ENCODE results near the gene TMEM95. TPM values are rescaled to one million over a fixed set of nuclear protein-coding genes. Genes with fewer than 3 reads are reported as not detected.

Gene TMEM95
- total and polyA plus RNA-seq, 10 of the 15 experiments (the other 5 are each of a cell fraction or from before 2014, with no cell fraction given): 0.05 to 0.28 TPM; not detected in 8

DNA sequence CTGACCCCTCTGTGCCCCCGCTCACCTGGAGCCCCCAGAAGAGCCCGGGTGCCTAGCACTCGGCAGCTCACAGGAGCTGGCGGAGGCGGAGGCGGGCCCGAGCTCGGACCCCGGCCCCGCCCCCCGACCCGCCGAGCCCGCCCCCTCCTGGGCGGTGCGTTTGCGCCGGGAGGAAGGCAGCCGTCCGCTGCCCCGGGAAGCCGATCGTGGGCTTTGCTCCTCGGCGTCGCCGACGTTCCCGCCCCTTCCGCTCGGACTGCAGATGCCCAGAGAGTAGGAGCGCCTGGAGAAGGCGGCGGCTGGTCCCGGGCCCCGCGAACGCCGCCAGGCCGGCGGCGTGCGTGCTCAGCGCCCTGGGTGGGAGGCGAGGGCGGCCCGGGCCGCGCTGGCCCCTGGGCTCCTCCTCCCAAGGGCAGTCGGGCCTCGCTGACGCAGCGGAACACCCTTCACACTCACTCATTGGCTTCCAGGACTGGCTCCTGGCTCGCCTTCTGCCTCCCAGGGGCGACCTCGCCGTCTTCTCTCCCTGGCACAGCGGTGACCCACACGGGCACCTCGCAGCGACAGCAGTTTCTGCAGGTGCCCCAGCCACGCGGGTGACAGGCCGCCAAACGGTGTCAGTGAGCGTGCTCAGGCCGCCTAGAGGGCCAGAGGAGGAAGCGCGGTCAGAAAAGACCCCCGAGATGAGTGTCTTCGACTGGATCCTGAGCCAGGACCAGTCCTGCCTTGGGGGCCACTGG, 39.7 kb downstream of the TMEM95 start, which contains the start of gene PLSCR3 (continued):
- TF ChIP-seq POLR2AphosphoS5 (IDR thresholded peaks at IDR 0.05; ENCODE audit: low read length): 0 out of 2 replicates have a peak, but pooled peaks have one; percentile 47
- TF ChIP-seq, protein P1, sequence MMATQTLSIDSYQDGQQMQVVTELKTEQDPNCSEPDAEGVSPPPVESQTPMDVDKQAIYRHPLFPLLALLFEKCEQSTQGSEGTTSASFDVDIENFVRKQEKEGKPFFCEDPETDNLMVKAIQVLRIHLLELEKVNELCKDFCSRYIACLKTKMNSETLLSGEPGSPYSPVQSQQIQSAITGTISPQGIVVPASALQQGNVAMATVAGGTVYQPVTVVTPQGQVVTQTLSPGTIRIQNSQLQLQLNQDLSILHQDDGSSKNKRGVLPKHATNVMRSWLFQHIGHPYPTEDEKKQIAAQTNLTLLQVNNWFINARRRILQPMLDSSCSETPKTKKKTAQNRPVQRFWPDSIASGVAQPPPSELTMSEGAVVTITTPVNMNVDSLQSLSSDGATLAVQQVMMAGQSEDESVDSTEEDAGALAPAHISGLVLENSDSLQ (IDR thresholded peaks at IDR 0.05): 0 out of 2 replicates have a peak, but pooled peaks have one; percentile 29
- TF ChIP-seq HDGF (IDR thresholded peaks at IDR 0.05): peak; percentile 64; the same call in 1 of the 2 replicates
- no peak for TF ChIP-seq KLF5 (IDR thresholded peaks at IDR 0.05; ENCODE audit: partially characterized antibody)
- TF ChIP-seq CHD2 (IDR thresholded peaks at IDR 0.05; ENCODE audit: borderline replicate concordance, low read depth, low read length): peak; percentile 16; the same call in 1 of the 2 replicates

DNA sequence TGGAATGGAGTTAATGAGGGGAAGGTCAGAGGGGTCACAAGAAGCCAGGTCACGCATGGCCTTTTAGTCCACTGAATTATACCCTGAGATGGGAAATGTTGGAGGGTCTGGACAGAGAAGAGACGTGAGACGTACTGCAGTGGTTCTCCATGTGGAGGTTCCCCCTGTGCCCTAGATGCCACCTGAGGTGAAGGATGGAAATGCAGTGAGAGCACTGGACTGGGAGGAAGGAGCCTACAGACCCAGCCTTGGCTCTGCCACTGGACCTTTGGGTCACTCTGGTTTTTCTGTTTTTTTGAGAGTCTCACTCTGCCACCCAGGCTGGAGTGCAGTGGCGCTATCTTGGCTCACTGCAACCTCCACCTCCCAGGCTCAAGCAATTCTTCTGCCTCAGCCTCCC, 41.2 kb downstream of the TMEM95 start:
- H3K4me2 ChIP-seq (ENCODE audit: control insufficient read depth, insufficient read depth): no peak overlapping the region
- in situ Hi-C loops (cut with MboI) (no loop called here), intact Hi-C loops (cut with micrococcal nuclease; ENCODE audit: unreplicated experiment) (no loop called here)
- no peaks in the 10 kb centered on the region for H3K9me3 ChIP-seq (replicated peaks; ENCODE audit: control insufficient read depth, insufficient read depth, low read length)
- POLR2A ChIA-PET: interaction anchor here (3.2 kb wide), 1 partner anchor 7 kb away, joined by 23 read pairs; the partner anchor contains the start of gene TMEM256
- peaks cover 2% of the 10 kb centered on the region for H3K79me2 ChIP-seq (ENCODE audit: control insufficient read depth, insufficient read depth, low read length)
- no peak overlapping the region for H3K9ac ChIP-seq (ENCODE audit: control insufficient read depth, insufficient read depth, low read length)
- BruUV-seq (replicated peaks): no TSS peak
- DNase-seq (ENCODE audit: low read depth, low spot score) (no peak), ATAC-seq (no peak), FAIRE-seq (no peak)
- H3K4me3 ChIP-seq: no peak overlapping the region
- RAD21 ChIA-PET (ENCODE audit: unreplicated experiment): no interaction called here
- CTCF ChIA-PET: no interaction called here
- no peak overlapping the region for H2AFZ ChIP-seq (ENCODE audit: control insufficient read depth, low read depth, low read length)
- H4K20me1 ChIP-seq (ENCODE audit: control insufficient read depth, insufficient read depth): no peaks in the 10 kb centered on the region
- H3K36me3 ChIP-seq (ENCODE audit: control insufficient read depth in 2 of 2, insufficient read depth in 2 of 2, low read length in 1 of 2): no peaks in the 10 kb centered on the region
- no peak overlapping the region for H3K27ac ChIP-seq (ENCODE audit: control insufficient read depth, insufficient read depth)
- 96% methylated on average over 4 of the region's 4 CpGs for WGBS (ENCODE audit: insufficient coverage, insufficient replicate concordance, low lambda C conversion rate, missing lambda C conversion rate)
- no peaks in the 10 kb centered on the region for H3K4me1 ChIP-seq (ENCODE audit: control insufficient read depth, insufficient read depth, low read length)
- H3K27me3 ChIP-seq (replicated peaks in 1 of 2; ENCODE audit: control insufficient read depth in 2 of 2, insufficient read depth in 2 of 2, low read length in 1 of 2): no peaks in the 10 kb centered on the region
- SMC1A ChIA-PET (ENCODE audit: uncharacterized antibody, unreplicated experiment): no interaction called here
- TF ChIP-seq NFYB (IDR thresholded peaks at IDR 0.05; ENCODE audit: insufficient read depth, low read depth, low read length) (no peak), FOXK2 (IDR thresholded peaks at IDR 0.05) (no peak), ASH2L (IDR thresholded peaks at IDR 0.05; ENCODE audit: borderline replicate concordance, low read depth) (no peak), RAD51 (IDR thresholded peaks at IDR 0.05) (no peak), HDAC6 (IDR thresholded peaks at IDR 0.05; ENCODE audit: unreplicated experiment) (no peak), BACH1 (IDR thresholded peaks at IDR 0.05; ENCODE audit: borderline replicate concordance) (no peak), RB1 (IDR thresholded peaks at IDR 0.05; ENCODE audit: borderline replicate concordance) (no peak), ZNF24 (IDR thresholded peaks at IDR 0.05) (no peak)
- TF ChIP-seq, protein P2, sequence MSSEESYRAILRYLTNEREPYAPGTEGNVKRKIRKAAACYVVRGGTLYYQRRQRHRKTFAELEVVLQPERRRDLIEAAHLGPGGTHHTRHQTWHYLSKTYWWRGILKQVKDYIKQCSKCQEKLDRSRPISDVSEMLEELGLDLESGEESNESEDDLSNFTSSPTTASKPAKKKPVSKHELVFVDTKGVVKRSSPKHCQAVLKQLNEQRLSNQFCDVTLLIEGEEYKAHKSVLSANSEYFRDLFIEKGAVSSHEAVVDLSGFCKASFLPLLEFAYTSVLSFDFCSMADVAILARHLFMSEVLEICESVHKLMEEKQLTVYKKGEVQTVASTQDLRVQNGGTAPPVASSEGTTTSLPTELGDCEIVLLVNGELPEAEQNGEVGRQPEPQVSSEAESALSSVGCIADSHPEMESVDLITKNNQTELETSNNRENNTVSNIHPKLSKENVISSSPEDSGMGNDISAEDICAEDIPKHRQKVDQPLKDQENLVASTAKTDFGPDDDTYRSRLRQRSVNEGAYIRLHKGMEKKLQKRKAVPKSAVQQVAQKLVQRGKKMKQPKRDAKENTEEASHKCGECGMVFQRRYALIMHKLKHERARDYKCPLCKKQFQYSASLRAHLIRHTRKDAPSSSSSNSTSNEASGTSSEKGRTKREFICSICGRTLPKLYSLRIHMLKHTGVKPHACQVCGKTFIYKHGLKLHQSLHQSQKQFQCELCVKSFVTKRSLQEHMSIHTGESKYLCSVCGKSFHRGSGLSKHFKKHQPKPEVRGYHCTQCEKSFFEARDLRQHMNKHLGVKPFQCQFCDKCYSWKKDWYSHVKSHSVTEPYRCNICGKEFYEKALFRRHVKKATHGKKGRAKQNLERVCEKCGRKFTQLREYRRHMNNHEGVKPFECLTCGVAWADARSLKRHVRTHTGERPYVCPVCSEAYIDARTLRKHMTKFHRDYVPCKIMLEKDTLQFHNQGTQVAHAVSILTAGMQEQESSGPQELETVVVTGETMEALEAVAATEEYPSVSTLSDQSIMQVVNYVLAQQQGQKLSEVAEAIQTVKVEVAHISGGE (CRISPR knock-in tag; IDR thresholded peaks at IDR 0.05): no peak
- TF ChIP-seq, protein P3, sequence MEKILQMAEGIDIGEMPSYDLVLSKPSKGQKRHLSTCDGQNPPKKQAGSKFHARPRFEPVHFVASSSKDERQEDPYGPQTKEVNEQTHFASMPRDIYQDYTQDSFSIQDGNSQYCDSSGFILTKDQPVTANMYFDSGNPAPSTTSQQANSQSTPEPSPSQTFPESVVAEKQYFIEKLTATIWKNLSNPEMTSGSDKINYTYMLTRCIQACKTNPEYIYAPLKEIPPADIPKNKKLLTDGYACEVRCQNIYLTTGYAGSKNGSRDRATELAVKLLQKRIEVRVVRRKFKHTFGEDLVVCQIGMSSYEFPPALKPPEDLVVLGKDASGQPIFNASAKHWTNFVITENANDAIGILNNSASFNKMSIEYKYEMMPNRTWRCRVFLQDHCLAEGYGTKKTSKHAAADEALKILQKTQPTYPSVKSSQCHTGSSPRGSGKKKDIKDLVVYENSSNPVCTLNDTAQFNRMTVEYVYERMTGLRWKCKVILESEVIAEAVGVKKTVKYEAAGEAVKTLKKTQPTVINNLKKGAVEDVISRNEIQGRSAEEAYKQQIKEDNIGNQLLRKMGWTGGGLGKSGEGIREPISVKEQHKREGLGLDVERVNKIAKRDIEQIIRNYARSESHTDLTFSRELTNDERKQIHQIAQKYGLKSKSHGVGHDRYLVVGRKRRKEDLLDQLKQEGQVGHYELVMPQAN (conservative IDR thresholded peaks at IDR 0.05): no peak

Measured in GM12878 (cell line).